IMR-90 (cell line): ENCODE data around the gene SLC19A2. TPM values are rescaled to one million over a fixed set of nuclear protein-coding genes. Genes with fewer than 3 reads are reported as not detected.

Experiments used
- ATAC-seq: fragments of 200-7000 bp; cut with Tn5 transposase; 2 replicates; pipeline ENCODE4 v1.9.1; 2020; ENCODE audit warnings: low read depth, mild to moderate bottlenecking, moderate library complexity
- BruUV-seq: library from RNA; stranded (reverse); fragments of 400-500 nt; replicated peaks from 2 replicates; lab custom pipeline; 2021; lab: Mats Ljungman, UMichigan
- CTCF ChIA-PET: fragments of 300-600 bp; formaldehyde crosslinking; extraction: SDS; loops from one replicate; lab custom pipeline; 2021; ENCODE audit warnings: antibody characterized with exemption; lab: Yijun Ruan, JAX
- POLR2A ChIA-PET: fragments of 300-600 bp; sonication (Branson Sonifier 250); formaldehyde crosslinking; loops from one replicate; lab custom pipeline; 2022; ENCODE audit warnings: antibody characterized with exemption; ENCODE audit not compliant: unreplicated experiment; lab: Charles Lee
- DNase-seq: peaks from one replicate; pipeline ENCODE4 v3.0.0; 2013
- H2AFZ ChIP-seq: replicated peaks from 2 replicates; pipeline ENCODE3; 2013; ENCODE audit warnings: low read length, mild to moderate bottlenecking; ENCODE audit not compliant: poor library complexity
- H2AK5ac ChIP-seq: 2 replicates; pipeline ENCODE4 v1.6.1; 2013; ENCODE audit warnings: low read depth, low read length, inconsistent platforms
- H2AK9ac ChIP-seq: replicated peaks from 2 replicates; pipeline ENCODE3; 2013; ENCODE audit warnings: mild to moderate bottlenecking, low read depth, low read length, moderate library complexity; ENCODE audit not compliant: poor library complexity
- H2BK120ac ChIP-seq: 2 replicates; pipeline ENCODE4 v1.6.1; 2013; ENCODE audit warnings: low read depth, low read length, inconsistent platforms
- H2BK15ac ChIP-seq: 3 replicates; pipeline ENCODE4 v1.6.1; 2013; ENCODE audit warnings: low read depth, low read length, inconsistent platforms
- H2BK20ac ChIP-seq: 2 replicates; pipeline ENCODE4 v1.6.1; 2013; ENCODE audit warnings: low read depth, mild to moderate bottlenecking, inconsistent platforms, low read length, moderate library complexity
- H2BK5ac ChIP-seq: 2 replicates; pipeline ENCODE4 v1.6.1; 2013; ENCODE audit warnings: mild to moderate bottlenecking, low read depth, low read length, inconsistent platforms; ENCODE audit not compliant: poor library complexity, severe bottlenecking
- H3K14ac ChIP-seq: replicated peaks from 2 replicates; pipeline ENCODE4 v1.6.1; 2013; ENCODE audit warnings: low read depth, low read length, inconsistent platforms
- H3K18ac ChIP-seq: 2 replicates; pipeline ENCODE4 v1.6.1; 2013; ENCODE audit warnings: low read depth, low read length, control low read depth
- H3K23ac ChIP-seq: 2 replicates; pipeline ENCODE4 v1.6.1; 2013; ENCODE audit warnings: low read depth, low read length, inconsistent platforms
- H3K27ac ChIP-seq: 2 replicates; pipeline ENCODE4 v1.5.1; 2013; ENCODE audit warnings: mild to moderate bottlenecking, control low read depth, low read length; ENCODE audit not compliant: insufficient read depth
- H3K27me3 ChIP-seq: 2 replicates; pipeline ENCODE4 v1.6.1; 2013; ENCODE audit warnings: low read length; ENCODE audit not compliant: control insufficient read depth, insufficient read depth
- H3K36me3 ChIP-seq: 2 replicates; pipeline ENCODE4 v1.6.1; 2013; ENCODE audit warnings: low read length, mixed read lengths; ENCODE audit not compliant: control insufficient read depth, insufficient read depth
- H3K4ac ChIP-seq: 2 replicates; pipeline ENCODE4 v1.6.1; 2013; ENCODE audit warnings: low read depth, low read length, inconsistent platforms
- H3K4me1 ChIP-seq: 2 replicates; pipeline ENCODE4 v1.6.1; 2013; ENCODE audit warnings: low read length, mixed read lengths; ENCODE audit not compliant: control insufficient read depth, insufficient read depth
- H3K4me2 ChIP-seq: 2 replicates; pipeline ENCODE4 v1.6.1; 2013; ENCODE audit warnings: low read depth, mild to moderate bottlenecking, control low read depth, low read length, moderate library complexity
- H3K4me3 ChIP-seq: 2 replicates; pipeline ENCODE4 v1.5.1; 2013; ENCODE audit warnings: low read depth, mild to moderate bottlenecking, control low read depth, low read length, moderate library complexity; ENCODE audit not compliant: insufficient read depth
- H3K56ac ChIP-seq: 2 replicates; pipeline ENCODE4 v1.6.1; 2013; ENCODE audit warnings: low read length, inconsistent platforms; ENCODE audit not compliant: insufficient read depth; ENCODE audit errors: extremely low read depth
- H3K79me1 ChIP-seq, 2 experiments: 2 replicates each; pipeline ENCODE4 v1.6.1; 2013; ENCODE audit warnings: low read length in 2 of 2, inconsistent platforms in 1 of 2, low read depth in 1 of 2
- H3K9ac ChIP-seq: 2 replicates; pipeline ENCODE4 v1.6.1; 2013; ENCODE audit warnings: low read depth, low read length, control low read depth
- H3K9me1 ChIP-seq: 2 replicates; pipeline ENCODE4 v1.6.1; 2013; ENCODE audit warnings: low read length, inconsistent platforms; ENCODE audit not compliant: insufficient read depth
- H3K9me3 ChIP-seq: 2 replicates; pipeline ENCODE4 v1.6.1; 2013; ENCODE audit warnings: low read length; ENCODE audit not compliant: control insufficient read depth, insufficient read depth
- H4K20me1 ChIP-seq: 2 replicates; pipeline ENCODE4 v1.6.1; 2013; ENCODE audit warnings: low read length, inconsistent platforms; ENCODE audit not compliant: insufficient read depth
- H4K5ac ChIP-seq: 2 replicates; pipeline ENCODE4 v1.6.1; 2013; ENCODE audit warnings: mild to moderate bottlenecking, low read depth, low read length, control low read depth
- H4K8ac ChIP-seq, 2 experiments: 2 replicates each; pipeline ENCODE4 v1.6.1; 2013; ENCODE audit warnings: low read depth in 2 of 2, low read length in 2 of 2, control low read depth in 1 of 2, inconsistent platforms in 1 of 2
- H4K91ac ChIP-seq: 2 replicates; pipeline ENCODE4 v1.6.1; 2013; ENCODE audit warnings: low read depth, low read length, inconsistent platforms; ENCODE audit not compliant: insufficient read depth
- CEBPB ChIP-seq: IDR thresholded peaks from 2 replicates; pipeline ENCODE4 v1.6.1; 2012; ENCODE audit warnings: low read depth, low read length, improper control_type of control experiment
- CTCF ChIP-seq: conservative IDR thresholded peaks from 2 replicates; pipeline ENCODE4 v1.5.1; 2012; ENCODE audit warnings: mild to moderate bottlenecking, low read depth, low read length, improper control_type of control experiment
- ELK1 ChIP-seq: fragments of 150-350 bp; IDR thresholded peaks from 2 replicates; pipeline ENCODE4 v1.6.1; 2016; ENCODE audit warnings: low read depth, mild to moderate bottlenecking, low read length, moderate library complexity, borderline replicate concordance
- FOS ChIP-seq: fragments of 150-350 bp; IDR thresholded peaks from 2 replicates; pipeline ENCODE4 v1.6.1; 2016; ENCODE audit warnings: low read depth, low read length
- MAFK ChIP-seq: IDR thresholded peaks from 2 replicates; pipeline ENCODE4 v1.6.1; 2012; ENCODE audit warnings: low read depth, low read length, improper control_type of control experiment
- MAZ ChIP-seq: IDR thresholded peaks from 2 replicates; pipeline ENCODE4 v1.6.1; 2012; ENCODE audit warnings: low read depth, mild to moderate bottlenecking, low read length, improper control_type of control experiment, moderate library complexity, borderline replicate concordance
- MXI1 ChIP-seq: IDR thresholded peaks from 2 replicates; pipeline ENCODE4 v1.6.1; 2012; ENCODE audit warnings: low read depth, mild to moderate bottlenecking, low read length, moderate library complexity, borderline replicate concordance
- NFE2L2 ChIP-seq: fragments of 150-350 bp; IDR thresholded peaks from 2 replicates; pipeline ENCODE4 v1.6.1; 2016; ENCODE audit warnings: low read depth, mild to moderate bottlenecking, low read length
- RAD21 ChIP-seq: IDR thresholded peaks from 2 replicates; pipeline ENCODE4 v1.6.1; 2012; ENCODE audit warnings: low read length, improper control_type of control experiment
- RCOR1 ChIP-seq: IDR thresholded peaks from 2 replicates; pipeline ENCODE4 v1.6.1; 2012; ENCODE audit warnings: mild to moderate bottlenecking, low read length, improper control_type of control experiment; ENCODE audit not compliant: insufficient replicate concordance
- RFX5 ChIP-seq: IDR thresholded peaks from 2 replicates; pipeline ENCODE4 v1.8.0; 2012; ENCODE audit warnings: low read depth, mild to moderate bottlenecking, low read length, moderate library complexity
- WGBS, 2 experiments: methylation state at CpG; one replicate each; pipeline versions ENCODE4 v1.1.5 to v1.1.7; 2013; ENCODE audit warnings: missing lambda C conversion rate in 2 of 2; ENCODE audit not compliant: insufficient read length in 1 of 2; ENCODE audit errors: extremely low coverage in 2 of 2; 5-methylcytosine and 5-hydroxymethylcytosine counted together
- dilution Hi-C: fragments of 300-500 bp; cut with HindIII; formaldehyde crosslinking; loops from one replicate; pipeline ENCODE4 v1.14.3; 2018; ENCODE audit warnings: low sequenced_read_pairs; ENCODE audit not compliant: unreplicated experiment
- in situ Hi-C: fragments of 300-500 bp; cut with MboI; formaldehyde crosslinking; loops from 3 replicates; pipeline ENCODE4 v1.14.3; 2019; ENCODE audit warnings: low sequenced_read_pairs, inconsistent platforms, mixed read lengths
- intact Hi-C: fragments of 100-400 bp; cut with micrococcal nuclease; formaldehyde crosslinking; loops from 2 replicates; pipeline ENCODE4 v1.10.0; 2022
- polyA plus RNA-seq, 3 experiments: library from polyadenylated mRNA; depleted of rRNA; stranded (reverse); fragments of >200 nt; gene quantifications; 2 replicates each; pipeline ENCODE4 v1.2.3, GENCODE V29; 2012; ENCODE audit warnings: low replicate concordance in 1 of 3
- total RNA-seq: library from RNA; depleted of rRNA; stranded (reverse); fragments of >200 nt; gene quantifications from 2 replicates; pipeline ENCODE4 v1.2.3, GENCODE V29; 2012

The SLC19A2 gene
- total and polyA plus RNA-seq, 2 of the 4 experiments (the other 2 are of a cell fraction) = 3.6 to 5.2 TPM

- TF ChIP-seq ELK1 (no peak), CEBPB (no peak), MXI1 (no peak), FOS (no peak)
These were observed 7.6 kb downstream of the SLC19A2 start (continued) for GRCh38 chr1:169478094-169478672.

GRCh38 chr1:169475806-169476387, 9.8 kb downstream of the SLC19A2 start:
- Histone ChIP-seq H3K36me3 (peaks cover 5% of the 10 kb centered on the region), H3K4ac (no peak overlapping the region), H2BK15ac (no peak overlapping the region), H3K23ac (no peak overlapping the region), H4K8ac (no peak overlapping the region), H2BK5ac (no peak overlapping the region), H3K9ac (no peak overlapping the region), H2BK20ac (no peak overlapping the region), H3K4me3 (no peak overlapping the region), H4K91ac (no peak overlapping the region), H3K27me3 (no peaks in the 10 kb centered on the region), H3K4me2 (no peak overlapping the region), H3K9me3 (no peaks in the 10 kb centered on the region), H3K56ac (no peak overlapping the region), H3K79me1 (peaks cover 6 to 7% of the 10 kb centered on the region in 2 experiments; a peak in 3 of 4 replicates), H3K4me1 (no peaks in the 10 kb centered on the region), H3K9me1 (no peaks in the 10 kb centered on the region), H2AK9ac (no peak overlapping the region), H3K14ac (no peak overlapping the region), H3K18ac (no peak overlapping the region), H4K20me1 (no peaks in the 10 kb centered on the region), H3K27ac (no peak overlapping the region), H4K5ac (no peak overlapping the region), H2BK120ac (no peak overlapping the region), H2AK5ac (no peak overlapping the region), H2AFZ (no peak overlapping the region)
- no TSS peak for BruUV-seq
- no peak for ATAC-seq
- ChIA-PET CTCF (interaction anchor here (0.8 to 1.0 kb wide), 2 partner anchors 10 to 70 kb away, joined by 3 to 4 read pairs; partner anchors contain the start of gene SLC19A2), POLR2A (no interaction called here)
- 71% methylated on average over 1 of the region's 3 CpGs; no CpG with 5 or more reads in 1 of the 2 experiments for WGBS, 2 experiments
- intact Hi-C loops (no loop called here), dilution Hi-C loops (no loop called here), in situ Hi-C loops (no loop called here)
- DNase-seq = no peak
- no peak for TF ChIP-seq CEBPB
- TF ChIP-seq NFE2L2 = no peak
- TF ChIP-seq RCOR1 = no peak
- no peak for TF ChIP-seq MAFK
- TF ChIP-seq MAZ = no peak
- TF ChIP-seq ELK1 = no peak
- TF ChIP-seq CTCF = no peak
- TF ChIP-seq MXI1 = no peak
- TF ChIP-seq FOS = no peak
- TF ChIP-seq RAD21 = no peak
- no peak for TF ChIP-seq RFX5
